NCI-H774 (cell line): ENCODE measurements around the gene PIWIL4.
"Not testable (repeated sequence)": the region's sequence is repeated elsewhere in the genome, so short reads cannot be mapped to it uniquely, and the experiment has no call there.

Experiments
- DNase-seq: peaks from one replicate; lab custom pipeline; 2025; lab: John Stamatoyannopoulos, UW

The PIWIL4 gene

DNA sequence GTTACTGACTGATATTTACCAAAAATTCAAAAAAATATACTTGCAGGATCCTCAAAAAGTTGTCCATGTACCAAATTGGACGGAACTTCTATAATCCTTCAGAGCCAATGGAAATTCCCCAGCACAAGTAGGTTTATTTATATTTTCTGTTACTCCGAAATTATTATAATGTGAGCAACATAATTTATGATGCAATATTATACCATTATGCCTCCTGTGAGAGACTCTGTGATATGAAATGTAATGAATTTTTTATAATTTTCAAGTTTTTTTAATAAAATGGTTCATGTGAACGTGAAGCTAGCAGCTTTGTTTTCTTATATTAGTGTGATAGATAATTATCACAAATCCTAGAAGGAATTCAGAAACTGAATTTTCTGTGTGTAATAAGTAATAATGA, 18.2 kb downstream of the PIWIL4 start:
- DNase-seq, result no peak

DNA sequence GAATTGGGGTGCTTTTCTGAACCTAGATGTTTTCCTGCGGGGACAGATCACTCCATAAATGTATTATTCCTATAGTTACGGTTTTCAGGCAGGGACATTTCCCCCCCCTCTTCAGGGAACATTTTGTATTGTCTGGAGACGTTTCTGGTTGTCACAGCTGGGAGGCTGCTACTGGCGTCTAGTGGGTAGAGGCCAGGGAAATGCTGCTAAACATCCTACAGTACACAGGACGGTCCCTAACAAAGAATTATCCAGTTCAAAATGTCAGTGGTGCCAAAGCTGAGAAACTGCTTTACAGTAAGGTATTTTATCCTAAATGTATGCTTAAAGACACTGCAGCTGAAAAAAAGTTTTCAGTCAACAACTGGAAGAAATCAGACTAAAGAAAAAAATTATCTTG, 19.4 kb downstream of the PIWIL4 start:
- DNase-seq, result no peak

DNA sequence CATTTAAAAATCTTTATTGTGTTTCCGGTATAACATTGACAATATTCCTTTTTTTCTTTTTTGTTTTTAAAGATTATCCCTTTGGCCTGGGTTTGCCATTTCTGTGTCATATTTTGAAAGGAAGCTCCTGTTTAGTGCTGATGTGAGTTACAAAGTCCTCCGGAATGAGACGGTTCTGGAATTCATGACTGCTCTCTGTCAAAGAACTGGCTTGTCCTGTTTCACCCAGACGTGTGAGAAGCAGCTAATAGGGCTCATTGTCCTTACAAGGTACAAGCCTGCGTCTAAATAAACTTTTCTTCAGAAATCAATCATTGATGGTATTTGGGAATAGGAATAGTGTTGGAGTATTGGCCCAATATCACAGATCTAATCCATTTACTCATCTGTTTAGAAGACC, 19.8 kb downstream of the PIWIL4 start:
- DNase-seq, result no peak

DNA sequence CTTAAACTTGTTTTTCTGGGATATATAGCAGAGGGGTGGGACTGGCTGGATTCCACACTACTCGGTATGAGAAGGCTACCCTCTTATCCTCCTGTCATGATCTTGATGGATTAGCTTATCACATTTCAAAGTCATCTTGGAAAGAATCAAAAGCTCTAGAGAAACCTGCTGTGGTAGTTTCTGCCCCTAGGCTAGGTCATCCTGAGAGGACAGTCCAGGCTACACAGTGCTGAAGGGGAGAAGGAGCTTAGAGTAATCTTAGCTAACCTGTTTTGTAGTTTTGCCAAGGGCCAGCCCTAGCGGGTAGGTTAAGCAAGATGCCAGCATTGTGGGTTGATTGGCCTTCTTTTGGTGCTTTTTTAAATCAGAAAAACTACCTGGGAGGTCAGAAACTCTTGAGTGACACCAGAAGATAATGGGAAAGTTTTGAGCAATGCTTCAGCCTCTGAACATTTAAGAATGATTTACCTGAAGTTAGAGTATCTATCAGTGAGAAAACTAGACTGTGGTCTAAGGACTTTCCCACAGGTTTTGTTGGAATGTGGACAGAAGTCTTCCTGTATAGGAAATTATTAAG, 21.3 kb downstream of the PIWIL4 start:
- DNase-seq, result no peak

DNA sequence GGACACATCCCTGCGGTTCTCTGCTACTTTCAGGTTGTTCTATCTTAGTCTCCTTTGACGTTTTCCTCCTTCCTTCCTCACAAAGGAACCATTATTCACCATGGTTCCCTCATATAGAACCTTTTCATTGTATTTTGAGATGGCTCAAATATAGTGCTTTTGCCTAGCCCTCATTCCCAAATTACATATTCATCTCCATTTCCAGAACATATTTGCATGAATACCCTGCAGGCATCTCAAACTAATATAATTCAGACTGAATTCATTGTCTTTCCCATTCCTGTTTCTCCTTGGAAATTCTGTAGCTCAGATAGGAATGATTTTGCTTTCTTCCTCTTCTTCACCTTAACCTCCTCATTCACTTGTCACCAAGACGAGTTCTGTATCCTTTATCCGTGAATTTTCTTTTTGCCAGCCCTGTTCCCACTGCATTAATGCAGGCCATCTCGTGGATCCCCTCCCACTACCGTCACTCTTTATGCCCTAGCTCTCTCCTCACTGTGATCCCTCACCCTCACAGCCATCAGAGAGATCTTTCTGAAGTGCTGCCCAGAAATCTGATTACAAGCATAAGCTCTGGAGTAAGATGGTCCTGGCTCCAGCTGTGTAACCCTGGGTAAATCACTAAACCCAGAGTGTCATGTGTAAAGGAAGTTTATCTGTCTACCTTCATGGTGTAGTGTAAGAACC, 23.3 kb downstream of the PIWIL4 start:
- no peak for DNase-seq

DNA sequence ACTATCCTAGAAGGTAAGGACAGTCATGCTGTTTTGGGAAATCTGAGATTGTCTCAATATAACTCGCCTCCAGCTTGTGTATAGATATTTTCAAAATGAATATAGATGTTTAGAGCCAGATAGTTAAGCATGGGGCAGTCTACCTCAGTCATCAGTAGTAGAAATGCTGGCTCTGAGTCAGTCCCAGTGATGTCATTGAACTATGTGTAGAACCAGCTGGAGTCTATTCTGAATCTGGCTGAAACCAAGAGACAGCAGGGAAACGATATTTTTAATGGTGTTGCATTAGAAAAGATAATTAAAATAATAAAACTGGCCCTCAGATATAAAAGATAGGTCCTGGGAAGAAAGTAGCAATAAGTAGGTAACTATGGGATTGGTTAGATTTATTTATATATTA, 25.9 kb downstream of the PIWIL4 start:
- no peak for DNase-seq

DNA sequence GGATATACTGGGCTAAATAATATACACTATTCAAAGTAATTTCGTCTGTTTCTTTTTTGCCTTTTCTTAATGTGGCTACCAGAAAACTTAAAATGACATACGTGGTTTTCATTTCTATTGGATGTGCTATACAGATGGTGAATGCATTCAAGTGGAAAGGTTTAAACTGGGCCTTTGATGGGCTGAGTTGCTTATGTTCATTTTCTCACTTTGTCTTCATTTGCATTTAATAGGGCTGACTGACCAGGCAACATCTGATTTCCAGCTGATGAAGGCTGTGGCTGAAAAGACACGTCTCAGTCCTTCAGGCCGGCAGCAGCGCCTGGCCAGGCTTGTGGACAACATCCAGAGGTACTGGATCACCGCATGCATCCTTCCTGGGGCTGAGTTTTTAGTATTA, 27.9 kb downstream of the PIWIL4 start:
- DNase-seq, result no peak

DNA sequence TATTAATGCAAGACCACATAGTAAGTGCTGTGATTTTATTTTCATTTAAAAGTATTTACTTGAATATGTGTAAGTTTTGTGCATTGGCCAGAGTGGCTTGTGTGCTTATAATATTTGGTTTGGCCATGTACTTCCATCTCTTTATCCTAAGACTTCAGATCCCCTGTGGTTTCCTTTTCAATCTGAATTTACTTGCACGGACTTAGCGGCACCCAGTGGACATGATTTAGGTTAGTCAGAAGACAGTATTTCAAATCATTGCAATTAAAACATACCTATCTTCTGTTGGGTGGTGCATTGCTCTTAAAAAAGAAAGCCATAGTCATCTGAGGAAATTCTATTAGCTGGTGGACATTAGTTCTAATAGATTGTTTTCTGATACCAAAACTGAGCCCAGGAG, 30.7 kb downstream of the PIWIL4 start:
- no peak for DNase-seq

DNA sequence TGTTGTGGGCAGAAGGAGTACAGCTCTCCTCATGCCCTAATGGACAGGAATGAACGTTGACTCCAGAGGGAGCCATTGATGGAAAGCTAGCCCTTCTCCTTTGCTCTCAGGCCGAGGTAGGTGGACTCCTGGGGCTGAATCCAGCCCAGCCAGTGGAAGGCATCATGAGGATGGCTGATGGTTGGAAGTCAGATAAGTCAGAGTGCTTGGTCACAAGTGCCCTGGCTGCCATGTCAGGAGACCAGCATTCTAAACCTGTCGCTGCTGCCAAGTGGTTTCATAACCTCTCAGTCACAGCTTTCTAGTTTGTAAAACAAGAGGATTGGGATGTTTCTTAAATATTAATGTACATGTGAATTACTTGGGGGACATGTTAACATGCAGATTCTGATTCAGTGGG, 32.3 kb downstream of the PIWIL4 start:
- DNase-seq, result no peak

DNA sequence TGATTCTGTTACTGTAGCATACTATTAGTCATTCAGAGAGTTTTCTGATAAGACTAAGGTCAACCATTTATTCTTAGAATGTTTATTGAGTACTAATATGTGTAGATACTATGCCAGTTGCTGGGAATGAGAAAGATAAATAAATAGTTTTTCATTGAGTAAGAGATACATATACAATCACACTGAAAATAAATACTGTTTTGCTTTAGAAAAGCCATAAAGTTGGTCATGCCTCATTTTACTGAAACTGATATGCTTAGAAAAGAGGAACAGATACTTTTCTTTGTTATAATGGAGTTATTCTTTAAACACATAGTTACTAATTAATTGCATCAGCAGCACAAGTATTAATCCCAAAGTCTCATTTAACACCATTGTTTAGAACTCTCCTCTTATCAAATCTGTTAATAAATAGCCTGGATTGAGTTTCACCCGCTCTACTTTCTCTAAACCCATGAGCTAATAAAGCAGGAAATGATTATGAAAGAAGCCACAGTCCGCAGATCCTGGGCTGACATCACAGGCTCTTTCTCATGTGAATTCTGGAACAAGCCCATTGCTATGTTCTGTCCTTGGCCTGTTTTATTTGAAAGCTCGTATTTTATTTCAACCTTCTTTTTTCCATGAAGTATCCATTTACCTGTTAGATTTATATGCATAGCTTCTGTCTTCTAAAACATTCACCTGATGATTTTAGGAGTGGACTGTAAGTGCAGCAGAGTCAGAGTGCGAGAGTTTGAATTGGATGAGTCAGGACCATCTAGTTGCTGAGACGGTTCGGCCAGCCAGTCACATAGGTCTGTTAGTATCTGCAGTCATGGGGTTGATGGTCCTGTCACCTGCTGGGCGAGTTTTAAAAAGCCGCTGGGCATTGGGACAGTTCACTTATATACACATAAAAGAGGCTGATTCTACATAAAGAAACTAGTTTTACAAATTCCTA, 35.5 kb downstream of the PIWIL4 start:
- no peak for DNase-seq

DNA sequence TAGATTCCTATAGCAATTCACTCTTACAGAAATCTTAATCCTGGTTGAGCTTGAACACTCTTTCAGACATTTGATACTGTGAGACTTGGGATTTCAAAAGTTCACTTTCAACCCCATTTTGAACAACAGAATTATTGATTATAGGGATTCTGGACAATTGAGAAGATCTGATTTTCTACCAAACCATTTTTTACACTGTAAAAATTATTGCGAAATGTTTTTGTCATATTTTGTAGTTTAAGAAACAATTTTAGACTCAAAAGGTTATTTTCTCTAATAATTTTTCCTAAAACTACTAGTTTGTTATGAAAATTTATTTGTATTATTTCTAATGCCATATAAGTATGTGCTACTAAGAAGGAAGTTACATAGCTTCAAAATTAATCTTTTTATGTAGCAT, 36.4 kb downstream of the PIWIL4 start:
- no peak for DNase-seq

DNA sequence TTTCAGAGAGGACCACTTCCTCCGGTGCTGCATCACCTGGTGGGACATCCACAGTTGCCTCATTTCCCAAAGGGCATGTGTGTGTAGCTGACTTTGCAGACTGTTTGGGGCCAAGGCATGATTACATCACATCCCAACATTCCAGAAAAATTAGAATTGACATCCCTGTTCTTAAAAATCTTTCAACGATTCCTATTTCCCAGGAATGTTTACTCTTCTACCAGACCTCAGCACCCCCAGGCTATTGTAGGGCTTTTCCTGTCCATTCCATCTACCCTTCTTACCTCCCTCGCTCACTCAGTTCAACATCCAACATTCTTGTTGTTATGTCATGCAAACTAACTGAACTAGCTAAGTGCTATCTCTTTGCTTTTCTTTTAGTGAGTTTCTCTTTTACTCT, 37.3 kb downstream of the PIWIL4 start:
- DNase-seq, result no peak

DNA sequence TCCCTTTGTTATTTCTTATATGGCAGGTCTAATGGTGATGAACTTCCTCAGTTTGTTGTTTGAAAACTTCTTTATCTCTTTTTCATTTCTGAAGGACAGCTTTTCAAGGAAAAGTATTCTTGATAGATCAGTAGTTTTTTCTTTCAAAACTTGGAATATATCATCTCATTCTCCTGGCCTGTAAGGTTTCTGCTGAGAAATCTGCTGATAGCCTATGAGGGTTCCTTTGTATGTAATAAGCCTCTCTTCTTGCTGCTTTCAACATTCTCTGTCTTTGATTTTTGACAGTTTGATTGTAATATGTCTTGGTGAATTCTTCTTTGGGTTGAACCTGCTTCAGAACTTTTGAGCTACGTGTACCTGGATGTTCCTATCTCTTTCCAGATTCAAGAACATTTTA, 46.0 kb downstream of the PIWIL4 start:
- no peak for DNase-seq

DNA sequence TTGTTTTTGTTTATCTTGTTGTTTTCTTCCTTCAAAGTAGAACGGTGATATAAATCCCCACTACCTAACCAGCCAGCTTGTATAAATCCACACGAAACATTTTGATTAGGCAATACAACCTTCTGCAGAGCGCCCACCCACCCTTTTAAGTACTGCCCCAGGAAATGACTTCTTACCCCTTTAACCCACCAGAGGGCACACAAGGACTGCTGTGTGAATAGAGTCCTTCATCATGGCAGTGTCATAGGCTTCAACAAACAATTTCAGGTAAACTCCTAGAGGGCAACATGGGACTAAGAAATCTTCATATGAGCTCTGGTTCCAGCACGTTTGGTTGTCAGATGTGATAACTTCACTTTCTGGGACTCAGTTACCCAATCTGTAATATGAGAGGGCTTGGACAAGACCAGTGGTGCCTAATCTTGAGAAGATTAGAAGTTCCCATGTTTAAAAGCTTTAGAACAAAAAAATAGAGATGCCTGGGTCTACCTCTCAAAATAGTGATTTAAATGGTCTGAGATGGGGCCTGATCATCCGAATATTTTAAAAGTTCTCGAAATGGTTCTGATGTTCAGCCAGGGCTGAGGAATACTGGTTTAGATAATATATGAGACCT, 56.1 kb downstream of the PIWIL4 start:
- peak; percentile 77 for DNase-seq

DNA sequence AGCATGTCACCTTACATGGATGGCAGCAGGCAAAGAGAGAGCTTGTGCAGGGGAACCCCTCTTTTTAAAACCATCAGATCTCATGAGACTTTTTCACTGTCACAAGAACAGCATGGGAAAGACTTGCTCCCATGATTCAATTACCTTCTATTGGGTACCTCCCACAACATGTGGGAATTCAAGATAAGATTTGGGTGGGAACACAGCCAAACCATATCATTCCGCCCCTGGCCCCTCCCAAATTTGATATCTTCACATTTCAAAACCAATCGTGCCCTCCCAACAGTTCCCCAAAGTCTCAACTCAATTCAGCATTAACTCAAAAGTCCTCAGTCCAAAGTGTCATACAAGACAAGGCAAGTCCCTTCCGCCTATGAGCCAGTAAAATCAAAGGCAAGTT, 58.3 kb downstream of the PIWIL4 start:
- not testable (repeated sequence) for DNase-seq

DNA sequence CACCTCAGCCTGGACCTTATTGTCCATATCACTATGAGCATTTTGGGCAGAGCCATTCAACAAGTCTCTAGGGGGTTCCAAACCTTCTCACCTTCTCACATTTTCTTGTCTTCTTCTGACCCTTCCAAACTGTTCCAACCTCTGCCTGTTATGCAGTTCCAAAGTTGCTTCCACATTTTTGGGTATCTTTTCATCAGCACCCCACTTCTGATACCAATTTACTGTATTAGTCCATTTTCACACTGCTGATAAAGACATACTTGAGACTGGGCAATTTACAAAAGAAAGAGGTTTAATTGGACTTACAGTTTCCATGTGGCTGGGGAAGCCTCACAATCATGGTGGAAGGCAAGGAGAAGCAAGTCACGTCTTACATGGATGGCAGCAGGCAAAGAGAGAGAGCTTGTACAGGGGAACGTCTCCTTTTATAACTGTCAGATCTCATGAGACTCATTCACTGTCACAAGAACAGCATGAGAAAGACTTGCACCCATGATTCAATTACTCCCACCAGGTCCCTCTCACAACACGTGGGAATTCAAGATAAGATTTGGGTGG, 59.9 kb downstream of the PIWIL4 start:
- DNase-seq, result not testable (repeated sequence)

DNA sequence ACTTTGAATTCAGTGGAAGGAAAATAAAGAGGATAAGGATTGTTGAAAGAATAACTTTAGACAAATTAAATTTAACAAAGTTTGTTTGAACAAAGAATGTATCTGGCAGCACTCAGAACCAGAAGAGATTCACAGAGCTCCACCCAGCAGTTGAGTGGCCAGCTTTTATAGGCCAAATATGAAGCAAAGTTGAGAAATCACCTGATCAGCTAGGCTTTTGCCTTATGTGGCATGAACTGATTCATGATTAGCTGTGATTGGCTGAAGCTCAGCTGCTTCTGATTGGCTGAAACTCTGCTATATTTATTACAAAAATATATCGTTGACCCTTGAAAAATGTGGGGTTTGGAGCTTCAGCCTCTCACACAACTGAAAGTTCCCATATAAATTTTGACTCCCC, 62.6 kb downstream of the PIWIL4 start:
- DNase-seq, result no peak

DNA sequence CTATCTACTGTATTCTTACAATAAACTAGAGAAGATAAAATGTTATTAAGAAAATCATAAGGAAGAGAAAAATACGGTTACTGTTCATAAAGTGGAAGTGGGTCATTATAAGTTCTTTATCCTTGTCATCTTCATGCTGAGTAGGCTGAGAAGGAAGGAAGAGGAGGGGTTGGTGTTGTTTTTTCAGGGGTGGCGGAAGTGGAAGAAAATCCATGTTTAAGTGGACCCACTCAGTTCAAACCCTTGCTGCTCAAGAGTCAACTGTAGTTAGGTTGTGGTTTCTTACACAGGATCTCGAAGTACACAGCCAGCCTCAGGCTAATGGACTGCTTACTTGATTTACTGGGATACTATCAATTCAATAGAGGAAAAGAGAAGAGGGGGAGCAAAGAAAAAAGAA, 63.1 kb downstream of the PIWIL4 start:
- no peak for DNase-seq

DNA sequence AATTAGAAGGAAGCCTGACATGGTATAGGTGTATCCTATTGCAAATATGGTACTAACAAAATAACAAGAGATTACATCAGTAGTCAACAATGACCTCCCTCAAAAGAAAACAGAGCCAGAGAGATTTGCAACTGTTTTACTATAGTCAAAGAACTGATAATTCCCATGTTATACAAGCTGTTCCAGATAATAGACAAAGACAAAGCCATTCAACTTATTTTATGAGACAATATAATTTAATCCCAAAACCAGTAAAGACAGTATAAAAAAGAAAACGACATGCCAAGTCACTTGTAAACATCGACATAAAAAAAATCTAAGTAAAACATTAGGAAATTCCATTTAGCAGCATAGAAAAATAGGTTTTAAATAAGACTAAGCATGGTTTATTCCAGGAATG, 65.2 kb downstream of the PIWIL4 start:
- no peak for DNase-seq

DNA sequence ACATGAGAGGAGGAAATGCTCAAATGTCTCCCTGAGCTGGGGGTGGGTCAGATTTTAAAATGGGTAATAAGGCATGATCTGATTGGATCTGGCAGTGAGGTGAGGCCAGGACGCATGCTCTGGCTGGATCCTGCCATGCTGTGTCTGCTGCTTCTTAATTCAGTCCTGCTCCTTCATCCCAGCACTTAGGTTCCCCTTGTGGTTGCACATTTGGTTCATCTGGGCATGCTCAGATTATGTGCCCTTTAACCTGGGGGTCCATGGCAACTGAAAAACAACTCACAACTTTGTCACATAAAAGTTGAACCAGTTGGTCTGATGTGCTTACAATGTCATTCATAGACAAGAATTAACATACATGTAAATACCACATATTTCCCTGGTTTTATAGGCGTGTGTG, 67.9 kb downstream of the PIWIL4 start:
- no peak for DNase-seq

DNA sequence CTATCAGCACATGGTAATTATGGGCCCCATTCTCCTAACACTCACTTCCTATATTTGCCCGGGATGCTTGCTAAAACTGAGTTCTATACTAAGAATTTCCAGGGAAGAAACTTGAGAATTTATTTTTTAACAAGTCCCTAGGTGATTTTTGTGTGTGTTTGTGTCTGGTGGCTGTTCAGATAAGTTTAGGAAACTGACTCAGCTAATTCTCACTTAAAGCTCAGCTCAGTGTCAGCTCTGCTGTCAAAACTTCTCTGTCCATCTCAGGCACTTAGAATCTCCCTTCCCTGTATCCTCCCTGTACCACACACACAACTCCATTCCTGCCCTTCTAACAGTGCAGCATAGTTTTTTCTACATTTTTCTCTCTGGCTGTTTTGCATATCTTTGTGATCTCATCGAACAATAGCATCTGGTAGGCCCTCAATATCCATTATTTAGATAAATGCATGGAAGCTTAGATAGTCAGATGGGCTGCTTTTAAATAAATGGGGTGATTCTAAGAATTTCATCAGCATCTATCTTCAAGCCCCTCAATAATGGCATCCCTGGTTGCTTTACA, 69.3 kb downstream of the PIWIL4 start:
- DNase-seq, result no peak

DNA sequence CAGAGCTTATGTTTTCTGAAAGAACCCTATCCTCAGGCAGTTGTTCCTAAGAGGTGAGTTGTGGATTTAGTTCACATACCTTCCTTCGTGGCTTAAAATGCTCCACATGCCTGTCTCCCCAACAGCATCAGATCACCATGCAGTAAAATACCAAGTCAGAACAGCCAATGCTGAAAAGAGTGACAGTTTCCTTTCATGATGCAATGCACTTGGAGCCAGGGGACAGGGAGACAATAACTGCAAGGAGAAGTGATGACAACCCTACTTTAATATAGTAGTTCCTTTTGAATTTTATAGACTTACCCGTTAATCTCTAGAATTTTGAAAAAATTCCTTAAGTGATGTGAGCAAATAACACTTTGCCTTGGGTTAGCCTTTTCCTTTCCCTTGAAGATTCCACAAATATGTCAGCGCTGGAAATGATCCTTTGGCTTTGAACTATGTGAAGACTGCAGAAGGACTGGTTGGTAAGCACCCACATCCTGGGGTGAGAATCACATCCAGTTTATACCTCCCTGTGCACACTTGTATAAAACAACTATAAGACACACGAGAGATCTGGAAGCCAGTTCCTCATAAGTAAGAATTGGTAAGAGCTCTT, 71.2 kb downstream of the PIWIL4 start:
- DNase-seq, result no peak
